B cell (primary cell): ENCODE measurements around the gene EPSTI1. TPM values are rescaled to one million over a fixed set of nuclear protein-coding genes. Genes with fewer than 3 reads are reported as not detected.

Experiments
- ATAC-seq: fragments of 200-7000 bp; cut with Tn5 transposase; one replicate; pipeline ENCODE4 v1.10.0; 2021; ENCODE audit warnings: low read depth, mild to moderate bottlenecking, moderate number of reproducible peaks, moderate library complexity
- CTCF ChIA-PET: fragments of 350-600 bp; sonication (Branson Sonifier 250); formaldehyde crosslinking; loops from one replicate; lab custom pipeline; 2021; ENCODE audit warnings: antibody characterized with exemption, inconsistent platforms; lab: Charles Lee
- POLR2A ChIA-PET: fragments of 350-600 bp; sonication (Branson Sonifier 250); formaldehyde crosslinking; loops from one replicate; lab custom pipeline; 2021; ENCODE audit warnings: antibody characterized with exemption; lab: Charles Lee
- DNase-seq: peaks from one replicate; pipeline ENCODE4 v3.0.0; 2013
- H2AFZ ChIP-seq: 2 replicates; pipeline ENCODE4 v1.6.1; 2012; ENCODE audit warnings: mild to moderate bottlenecking, low read depth, low read length; ENCODE audit not compliant: insufficient read depth, poor library complexity, severe bottlenecking
- H3K27ac ChIP-seq, 2 donors: 1 replicate in 1 of 2; 2 replicates in 1 of 2; pipeline ENCODE4 v1.5.1; 2012 to 2013; ENCODE audit warnings: low read length in 2 of 2, mild to moderate bottlenecking in 2 of 2, moderate library complexity in 1 of 2
- H3K27me3 ChIP-seq, 4 experiments: fragments of 200-600 bp in 1 of 4; sonication (generic) in 1 of 4; replicated peaks in 1 of 4; 1 replicate in 2 of 4; 2 replicates in 2 of 4; pipeline versions ENCODE4 v1.6.1 to v1.7.0; 2013 to 2016; ENCODE audit warnings: low read length in 3 of 4, mild to moderate bottlenecking in 2 of 4, mixed read lengths in 1 of 4, moderate library complexity in 1 of 4; ENCODE audit not compliant: insufficient read depth in 4 of 4, control insufficient read depth in 3 of 4; ENCODE audit errors: control extremely low read depth in 1 of 4
- H3K36me3 ChIP-seq, 2 experiments: replicated peaks in 1 of 2; 1 replicate in 1 of 2; 2 replicates in 1 of 2; pipeline versions ENCODE4 v1.6.1 to v1.7.1; 2013; ENCODE audit warnings: low read length in 1 of 2; ENCODE audit not compliant: insufficient read depth in 2 of 2, control insufficient read depth in 1 of 2; ENCODE audit errors: control extremely low read depth in 1 of 2, extremely low read depth in 1 of 2
- H3K4me1 ChIP-seq, 2 donors: fragments of 200-600 bp in 1 of 2; sonication (generic) in 1 of 2; 1 replicate in 1 of 2; 2 replicates in 1 of 2; pipeline versions ENCODE4 v1.5.1 to v1.6.1; 2013 to 2017; ENCODE audit warnings: low read length in 2 of 2; ENCODE audit not compliant: control insufficient read depth in 2 of 2, insufficient read depth in 2 of 2
- H3K4me2 ChIP-seq: replicated peaks from 2 replicates; pipeline ENCODE3; 2012; ENCODE audit warnings: mild to moderate bottlenecking, low read depth, low read length; ENCODE audit not compliant: poor library complexity, severe bottlenecking
- H3K4me3 ChIP-seq, 5 experiments: fragments of 200-600 bp in 1 of 5; sonication (generic) in 1 of 5; 1 replicate in 3 of 5; 2 replicates in 2 of 5; pipeline versions ENCODE4 v1.5.1 to v1.7.0; 2011 to 2016; ENCODE audit warnings: low read length in 4 of 5, mild to moderate bottlenecking in 4 of 5, low read depth in 2 of 5, control low read depth in 1 of 5, moderate library complexity in 1 of 5; ENCODE audit not compliant: insufficient read depth in 1 of 5; ENCODE audit errors: control extremely low read depth in 1 of 5, extremely low read depth in 1 of 5
- H3K79me2 ChIP-seq: fragments of 200-600 bp; sonication (generic); one replicate; pipeline ENCODE4 v1.6.0; 2016; ENCODE audit warnings: low read length; ENCODE audit not compliant: control insufficient read depth, insufficient read depth
- H3K9ac ChIP-seq: fragments of 200-600 bp; sonication (generic); 2 replicates; pipeline ENCODE4 v1.6.1; 2017; ENCODE audit warnings: mild to moderate bottlenecking, low read length, moderate library complexity
- H3K9me3 ChIP-seq, 3 donors: one replicate each; pipeline versions ENCODE4 v1.6.1 to v1.7.1; 2013; ENCODE audit warnings: low read length in 2 of 3; ENCODE audit not compliant: control insufficient read depth in 2 of 3, insufficient read depth in 1 of 3; ENCODE audit errors: control extremely low read depth in 1 of 3
- H4K20me1 ChIP-seq: 2 replicates; pipeline ENCODE4 v1.6.0; 2012; ENCODE audit warnings: mild to moderate bottlenecking, low read length; ENCODE audit not compliant: insufficient read depth, control insufficient read depth, poor library complexity, severe bottlenecking
- H3K27ac Mint-ChIP-seq: one replicate; pipeline ENCODE4 v1.8.0; 2021; ENCODE audit warnings: mixed read lengths
- H3K27me3 Mint-ChIP-seq: one replicate; pipeline ENCODE4 v1.8.0; 2021; ENCODE audit warnings: mixed read lengths
- H3K4me1 Mint-ChIP-seq: one replicate; pipeline ENCODE4 v1.8.0; 2021; ENCODE audit warnings: mixed read lengths
- H3K4me3 Mint-ChIP-seq: one replicate; pipeline ENCODE4 v1.8.0; 2021; ENCODE audit warnings: mixed read lengths
- H3K9me3 Mint-ChIP-seq: one replicate; pipeline ENCODE4 v1.8.0; 2022; ENCODE audit warnings: mixed read lengths; ENCODE audit not compliant: insufficient read depth
- CTCF ChIP-seq: fragments of 200-600 bp; IDR thresholded peaks from one replicate; pipeline ENCODE4 v1.8.0; 2022; ENCODE audit warnings: antibody characterized with exemption, mild to moderate bottlenecking
- EZH2 ChIP-seq: IDR thresholded peaks from 2 replicates; pipeline ENCODE4 v1.6.1; 2012; ENCODE audit warnings: borderline replicate concordance, low read depth, mild to moderate bottlenecking, moderate library complexity, low read length; ENCODE audit not compliant: insufficient read depth, poor library complexity, severe bottlenecking
- WGBS: methylation state at CpG from one replicate; pipeline ENCODE4 v1.1.5; 2013; ENCODE audit warnings: missing lambda C conversion rate; ENCODE audit not compliant: insufficient coverage; 5-methylcytosine and 5-hydroxymethylcytosine counted together
- intact Hi-C: fragments of 100-400 bp; cut with micrococcal nuclease; formaldehyde crosslinking; loops from one replicate; pipeline ENCODE4 v1.10.0; 2022
- polyA plus RNA-seq: library from polyadenylated mRNA; depleted of rRNA; stranded (reverse); fragments of >200 nt; gene quantifications from 2 replicates; pipeline ENCODE4 v1.2.3, GENCODE V29; 2012
- total RNA-seq, 2 donors: library from RNA; stranded (reverse); fragments of 120-200 nt in 1 of 2; gene quantifications; 1 replicate in 1 of 2; 2 replicates in 1 of 2; pipeline versions ENCODE4 v1.2.3 to v1.2.4, GENCODE V29; 2013 to 2022

The EPSTI1 gene
- total and polyA plus RNA-seq, 2 donors (not counting 1 experiment from before 2014, with no cell fraction given): 13.4 to 41.8 TPM

GRCh38 chr13:42836930-42837690 lies 154.9 kb downstream of the EPSTI1 start:
- CTCF ChIA-PET: interaction anchor here (1.1 kb wide), 1 partner anchor 966 kb away, joined by 3 read pairs; no protein-coding TSS in a partner anchor

More at GRCh38 chr13:42836930-42837690, 154.9 kb downstream of the EPSTI1 start:
- Mint-ChIP-seq H3K27me3 (peaks cover 7% of the 10 kb centered on the region), H3K4me3 (no peak overlapping the region), H3K9me3 (no peaks in the 10 kb centered on the region), H3K27ac (no peak overlapping the region), H3K4me1 (no peaks in the 10 kb centered on the region)
- WGBS: 58% methylated on average over 3 of the region's 10 CpGs
- Histone ChIP-seq H3K27me3 (no peaks in the 10 kb centered on the region), H3K27ac (no peak overlapping the region), H3K4me3 (no peak overlapping the region), H2AFZ (no peak overlapping the region), H3K9me3 (no peaks in the 10 kb centered on the region), H3K4me1 (no peaks in the 10 kb centered on the region), H3K79me2 (no peaks in the 10 kb centered on the region), H4K20me1 (no peaks in the 10 kb centered on the region), H3K36me3 (no peaks in the 10 kb centered on the region), H3K9ac (no peak overlapping the region), H3K4me2 (no peak overlapping the region)
- no peak for DNase-seq
- no peak for ATAC-seq
- POLR2A ChIA-PET: no interaction called here
- TF ChIP-seq EZH2: no peak
- no peak for TF ChIP-seq CTCF
- intact Hi-C loops: no loop called here

Other genes with a start within 250 kb of the EPSTI1 start
- not detected in 2 replicates for gene FAM216B, start 210.7 kb downstream of the EPSTI1 start, total RNA-seq
- not detected in 2 replicates for gene FAM216B, start 210.7 kb downstream of the EPSTI1 start, polyA plus RNA-seq
- 13.5 and 15.2 TPM in 2 replicates for gene DNAJC15, start 31.3 kb upstream of the EPSTI1 start, total RNA-seq
- 11.5 and 11.8 TPM in 2 replicates for gene DNAJC15, start 31.3 kb upstream of the EPSTI1 start, polyA plus RNA-seq